HepG2 (cell line): ENCODE data around the gene GRM8. TPM values are rescaled to one million over a fixed set of nuclear protein-coding genes. Genes with fewer than 3 reads are reported as not detected.

Experiments
- ARHGAP35 ChIP-seq: sonication (generic); formaldehyde crosslinking; IDR thresholded peaks from 2 replicates; pipeline ENCODE4 v1.9.0; 2022; ENCODE audit warnings: mild to moderate bottlenecking, inconsistent platforms, moderate library complexity, missing genetic modification reagents, borderline replicate concordance
- BRD4 ChIP-seq: sonication (generic); formaldehyde crosslinking; IDR thresholded peaks from 2 replicates; pipeline ENCODE4 v1.4.0; 2020; ENCODE audit warnings: missing genetic modification reagents
- HNF4A ChIP-seq: sonication (generic); formaldehyde crosslinking; IDR thresholded peaks from 2 replicates; pipeline ENCODE4 v1.4.0; 2020; ENCODE audit warnings: missing genetic modification reagents
- HOXA9 ChIP-seq: sonication (generic); formaldehyde crosslinking; IDR thresholded peaks from 2 replicates; pipeline ENCODE4 v1.8.1; 2022; ENCODE audit warnings: missing genetic modification reagents, mild to moderate bottlenecking, moderate library complexity, borderline replicate concordance
- MAF1 ChIP-seq: sonication (generic); formaldehyde crosslinking; IDR thresholded peaks from 2 replicates; pipeline ENCODE4 v1.5.0; 2020; ENCODE audit warnings: missing genetic modification reagents, borderline replicate concordance
- MAZ ChIP-seq, 2 experiments: sonication (generic) in 1 of 2; formaldehyde crosslinking in 1 of 2; IDR thresholded peaks; 2 replicates each; pipeline versions ENCODE4 v1.5.0 to v1.6.1; 2012 to 2020; ENCODE audit warnings: low read depth in 2 of 2, mild to moderate bottlenecking in 2 of 2, borderline replicate concordance in 1 of 2, improper control_type of control experiment in 1 of 2, low read length in 1 of 2, missing genetic modification reagents in 1 of 2, moderate library complexity in 1 of 2
- MNT ChIP-seq: fragments of 450-650 bp; IDR thresholded peaks from 2 replicates; pipeline ENCODE4 v1.6.1; 2016
- MXD3 ChIP-seq: IDR thresholded peaks from 2 replicates; pipeline ENCODE4 v1.6.1; 2016; ENCODE audit warnings: mild to moderate bottlenecking, missing biosample characterization, missing genetic modification reagents
- NFIB ChIP-seq: sonication (generic); formaldehyde crosslinking; IDR thresholded peaks from 2 replicates; pipeline ENCODE4 v1.9.0; 2021; ENCODE audit warnings: missing genetic modification reagents, mild to moderate bottlenecking, borderline replicate concordance
- PREB ChIP-seq: sonication (generic); formaldehyde crosslinking; IDR thresholded peaks from 2 replicates; pipeline ENCODE4 v1.4.0; 2020; ENCODE audit warnings: missing genetic modification reagents
- SRF ChIP-seq: IDR thresholded peaks from 2 replicates; pipeline ENCODE4 v1.6.1; 2011; ENCODE audit warnings: mild to moderate bottlenecking, low read depth, low read length, moderate library complexity
- ZBTB1 ChIP-seq: sonication (generic); formaldehyde crosslinking; IDR thresholded peaks from 2 replicates; pipeline ENCODE4 v1.4.0; 2020; ENCODE audit warnings: missing genetic modification reagents, borderline replicate concordance
- ZBTB49 ChIP-seq: sonication (generic); formaldehyde crosslinking; IDR thresholded peaks from 2 replicates; pipeline ENCODE4 v1.4.0; 2020; ENCODE audit warnings: missing genetic modification reagents, borderline replicate concordance
- ZNF407 ChIP-seq: sonication (generic); formaldehyde crosslinking; IDR thresholded peaks from one replicate; pipeline ENCODE4 v1.5.1; 2020; ENCODE audit warnings: mild to moderate bottlenecking, missing genetic modification reagents; ENCODE audit errors: not compliant biosample characterization
- ZNF629 ChIP-seq: sonication (generic); formaldehyde crosslinking; conservative IDR thresholded peaks from 2 replicates; pipeline ENCODE4 v1.5.0; 2020; ENCODE audit warnings: missing genetic modification reagents
- polyA plus RNA-seq, 8 experiments: library from polyadenylated mRNA; depleted of rRNA in 3 of 8; stranded (reverse) in 7 of 8; unstranded in 1 of 8; fragments of >200 nt; fragmentation: Illumina TruSeq in 4 of 8; extraction: Trizol in 4 of 8; gene quantifications; 2 replicates each; pipeline versions ENCODE4 v1.2.1 to v1.2.3, GENCODE V29; 2011 to 2016; ENCODE audit warnings: low read depth in 4 of 8, missing spikeins in 1 of 8, mixed read lengths in 1 of 8; ENCODE audit not compliant: insufficient read depth in 1 of 8
- total RNA-seq, 5 experiments: library from RNA; depleted of rRNA; stranded (reverse); fragments of >200 nt; fragmentation: Illumina TruSeq; extraction: Trizol; gene quantifications; 2 replicates each; pipeline ENCODE4 v1.2.3, GENCODE V29; 2016; ENCODE audit warnings: low read depth in 1 of 5

Gene GRM8
- total and polyA plus RNA-seq, 2 of the 13 experiments (the other 11 are each of a cell fraction or from before 2014, with no cell fraction given) = not detected

GRCh38 chr7:127107601-127108007, 145.1 kb downstream of the GRM8 start (continued):
- TF ChIP-seq ZNF407 (CRISPR knock-in tag) (no peak), HNF4A (CRISPR knock-in tag) (no peak), SRF (no peak), ZNF629 (CRISPR knock-in tag) (no peak), MNT (no peak), MXD3 (peak; percentile 62; the same call in 1 of the 2 replicates), ZBTB49 (CRISPR knock-in tag) (0 out of 2 replicates have a peak, but pooled peaks have one; percentile 19), ARHGAP35 (CRISPR knock-in tag) (peak; percentile 64; the same call in 1 of the 2 replicates), MAZ (IDR thresholded peaks at IDR 0.05; ENCODE audit: borderline replicate concordance, low read depth, low read length) (no peak), MAZ (CRISPR knock-in tag; IDR thresholded peaks at IDR 0.05; ENCODE audit: low read depth) (no peak), HOXA9 (peak; percentile 67; the same call in 1 of the 2 replicates), ZBTB1 (CRISPR knock-in tag) (no peak), PREB (no peak), MAF1 (CRISPR knock-in tag) (peak; percentile 78; the same call in 1 of the 2 replicates), BRD4 (no peak), NFIB (CRISPR knock-in tag) (no peak)
